NCI-H526 (cell line): ENCODE data around the gene MAML3.

Experiments
- DNase-seq, 2 experiments: peaks; one replicate each; lab custom pipeline; 2025; lab: John Stamatoyannopoulos, UW

MAML3 gene

GRCh38 chr4:139783741-139784484 lies 370.1 kb downstream of the MAML3 start:
- peak in 1 of 2 experiments; percentile 30 for DNase-seq

- peak in 1 of 2 experiments; percentile 24 for DNase-seq
Observed at GRCh38 chr4:139782926-139783522, 371.0 kb downstream of the MAML3 start.

- no peak for DNase-seq
Observed at GRCh38 chr4:139781066-139781465, 372.9 kb downstream of the MAML3 start.

GRCh38 chr4:139779691-139780090 lies 374.3 kb downstream of the MAML3 start:
- no peak for DNase-seq

GRCh38 chr4:139777757-139778156 lies 376.2 kb downstream of the MAML3 start:
- no peak for DNase-seq

DNA sequence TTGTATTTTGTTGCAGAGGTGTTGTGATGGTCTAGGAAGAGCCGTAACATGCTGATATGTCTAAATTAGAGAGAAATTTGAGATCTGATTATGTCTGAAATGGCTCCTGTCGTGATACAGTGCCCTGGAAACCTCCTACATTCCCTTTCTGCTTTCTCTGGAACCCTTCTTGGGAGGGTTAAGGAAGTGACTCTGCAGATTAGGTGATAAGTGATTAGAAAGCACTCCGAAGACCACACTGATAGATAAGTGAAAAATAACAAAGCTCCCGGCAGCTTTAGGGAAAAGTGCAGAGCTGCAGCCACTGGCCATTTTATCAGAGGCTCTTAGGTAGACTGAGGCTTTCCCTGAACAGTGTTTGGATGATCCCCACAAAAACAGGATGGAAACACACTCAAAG lies 377.7 kb downstream of the MAML3 start:
- no peak for DNase-seq

- no peak for DNase-seq
Observed at GRCh38 chr4:139774759-139775487, 379.1 kb downstream of the MAML3 start.

DNA sequence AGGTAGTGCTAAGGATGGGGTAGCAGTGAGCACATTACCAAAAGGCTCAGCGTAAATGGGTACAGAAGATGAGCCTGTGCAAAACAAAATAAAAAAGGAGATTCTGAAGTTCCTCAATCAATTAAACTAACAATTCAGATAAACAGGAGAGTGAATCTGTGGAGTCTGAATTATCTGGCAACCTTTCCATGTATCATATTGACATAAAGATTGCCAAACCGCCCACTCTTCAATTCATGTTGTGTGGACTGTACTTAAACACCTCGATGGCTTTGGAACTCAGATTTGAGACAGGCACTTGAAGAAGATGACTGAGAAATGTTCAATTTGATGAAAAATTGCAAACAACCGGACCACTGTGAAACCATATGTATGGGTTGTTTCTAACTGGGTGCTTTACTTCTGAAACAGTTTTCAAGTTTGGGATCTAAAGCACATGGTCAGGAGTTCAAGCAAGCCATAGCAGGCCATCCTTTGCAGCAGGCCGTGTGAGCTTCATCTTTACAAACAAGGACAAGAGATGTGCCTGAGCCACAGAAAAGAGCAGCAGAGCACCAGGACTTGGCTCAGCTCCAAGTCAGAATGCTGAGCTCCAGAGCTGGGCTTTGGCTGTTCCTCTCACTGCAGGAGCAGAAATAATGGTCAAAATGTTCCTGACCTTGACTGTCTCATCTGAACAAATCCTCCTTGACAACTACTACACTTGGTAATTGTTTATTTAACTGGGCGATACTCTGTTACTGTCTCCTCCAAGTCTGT lies 380.2 kb downstream of the MAML3 start:
- no peak for DNase-seq

GRCh38 chr4:139770361-139770760 lies 383.6 kb downstream of the MAML3 start:
- no peak for DNase-seq

GRCh38 chr4:139769364-139769763 lies 384.6 kb downstream of the MAML3 start:
- no peak for DNase-seq

- peak in 1 of 2 experiments; percentile 9 for DNase-seq
Observed at GRCh38 chr4:139768896-139769295, 385.1 kb downstream of the MAML3 start.

DNA sequence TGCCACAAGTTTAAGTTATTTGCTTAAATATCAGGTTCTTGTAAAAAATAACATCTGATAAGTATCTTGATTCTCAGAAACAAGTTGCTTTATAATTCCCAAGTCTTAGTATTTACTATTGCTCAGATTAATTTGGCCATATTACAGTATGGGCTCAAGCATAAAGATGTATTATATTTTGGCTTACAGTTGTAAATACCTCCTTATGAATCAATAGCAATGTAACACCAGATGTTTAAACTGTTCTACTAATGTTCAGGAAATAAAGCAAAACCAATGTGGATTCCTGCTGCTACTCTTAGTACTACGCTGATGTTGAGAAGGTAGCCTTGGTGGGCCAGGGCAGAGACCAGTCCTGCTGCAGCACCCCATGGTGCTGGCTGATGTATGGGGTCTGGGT lies 385.6 kb downstream of the MAML3 start:
- DNase-seq = no peak

- no peak for DNase-seq
Observed at GRCh38 chr4:139767585-139767984, 386.4 kb downstream of the MAML3 start.

DNA sequence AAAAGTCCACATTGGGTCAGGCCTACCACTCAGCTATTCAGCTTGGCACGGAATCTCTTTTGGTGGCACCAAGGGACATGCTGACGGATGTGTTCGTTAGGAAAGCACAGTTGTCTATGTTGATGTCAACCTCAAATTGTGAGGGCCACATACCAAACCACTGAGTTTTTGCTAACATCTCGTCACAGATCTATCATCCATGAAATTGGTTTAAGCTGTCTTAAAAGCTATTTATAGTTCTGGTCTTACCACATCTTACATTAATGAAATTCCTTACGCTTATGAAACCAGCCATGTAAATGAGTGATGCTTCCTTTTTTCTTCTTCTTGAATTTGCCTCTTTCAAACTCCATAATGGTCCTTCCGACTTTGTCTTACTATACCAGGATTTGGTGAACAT lies 386.8 kb downstream of the MAML3 start:
- DNase-seq = no peak

DNA sequence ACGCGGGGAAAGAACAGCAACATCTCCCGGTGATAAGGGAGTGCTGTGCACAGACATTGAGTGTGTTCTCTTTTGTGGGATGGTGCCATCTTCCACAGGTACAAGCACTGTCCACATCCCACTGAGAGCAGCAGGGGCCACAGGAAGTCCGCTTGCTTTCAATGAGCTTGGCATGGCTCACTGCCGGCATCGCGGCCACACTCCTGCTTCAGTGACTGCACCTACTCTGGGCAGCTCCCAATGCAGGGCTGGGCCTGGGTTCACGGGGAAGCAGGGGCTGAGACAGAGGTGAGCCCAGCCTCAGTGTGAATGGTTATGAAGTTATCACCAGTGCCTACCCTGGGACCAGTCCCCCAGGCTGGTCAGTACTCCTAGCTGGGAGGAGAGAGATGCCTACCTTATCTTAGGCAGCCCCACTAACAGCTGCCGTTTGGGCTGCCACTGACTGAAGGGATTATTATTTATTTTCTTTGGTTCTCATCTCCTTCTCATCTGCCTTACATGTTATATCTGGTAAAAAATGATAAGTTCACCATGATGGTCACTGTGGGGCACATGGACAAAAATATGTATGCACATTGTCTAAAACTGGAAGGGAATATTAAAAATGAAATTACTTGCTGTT lies 389.2 kb downstream of the MAML3 start:
- no peak for DNase-seq

DNA sequence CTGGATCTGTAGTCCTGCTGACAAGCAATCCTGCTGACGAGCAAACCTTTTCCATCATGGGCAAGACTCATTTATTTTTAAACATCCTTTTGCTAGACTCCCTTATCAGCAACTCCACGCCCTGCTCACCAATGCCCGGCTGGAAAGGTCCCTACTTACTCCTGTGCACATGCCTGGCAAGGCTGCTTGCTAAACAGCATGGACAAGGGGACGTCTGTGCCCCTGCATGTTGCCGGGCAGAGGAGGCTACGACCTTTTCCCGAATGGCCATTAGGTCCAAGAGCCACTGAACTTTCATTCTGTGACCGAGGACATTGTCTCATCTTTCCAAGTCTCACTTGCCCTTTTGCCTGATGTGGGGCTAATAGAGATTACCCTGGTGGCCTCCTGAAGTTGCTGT lies 389.8 kb downstream of the MAML3 start:
- DNase-seq = no peak

GRCh38 chr4:139763672-139764071 lies 390.3 kb downstream of the MAML3 start:
- DNase-seq = peak in 1 of 2 experiments; percentile 45

DNA sequence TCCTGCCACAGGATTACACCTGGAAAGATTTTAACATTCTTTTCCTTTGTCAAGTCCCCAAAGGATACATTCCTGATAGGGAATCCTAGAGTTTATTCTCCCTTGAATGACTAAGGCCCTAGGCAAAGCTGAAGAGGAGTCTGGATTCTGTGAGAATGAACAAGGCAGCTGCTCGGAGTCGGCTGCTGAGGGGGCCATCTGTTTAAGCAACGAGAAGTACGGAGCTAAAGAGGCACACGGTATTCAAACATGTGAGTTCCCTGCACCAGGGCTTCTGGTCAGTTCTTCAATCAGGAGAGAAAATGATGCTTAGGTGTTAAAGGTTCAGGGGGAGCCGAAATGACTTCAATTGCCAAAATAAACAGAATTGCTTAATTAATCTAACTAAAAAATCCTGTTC lies 390.8 kb downstream of the MAML3 start:
- DNase-seq = no peak

- no peak for DNase-seq
Observed at GRCh38 chr4:139762720-139763119, 391.3 kb downstream of the MAML3 start.

DNA sequence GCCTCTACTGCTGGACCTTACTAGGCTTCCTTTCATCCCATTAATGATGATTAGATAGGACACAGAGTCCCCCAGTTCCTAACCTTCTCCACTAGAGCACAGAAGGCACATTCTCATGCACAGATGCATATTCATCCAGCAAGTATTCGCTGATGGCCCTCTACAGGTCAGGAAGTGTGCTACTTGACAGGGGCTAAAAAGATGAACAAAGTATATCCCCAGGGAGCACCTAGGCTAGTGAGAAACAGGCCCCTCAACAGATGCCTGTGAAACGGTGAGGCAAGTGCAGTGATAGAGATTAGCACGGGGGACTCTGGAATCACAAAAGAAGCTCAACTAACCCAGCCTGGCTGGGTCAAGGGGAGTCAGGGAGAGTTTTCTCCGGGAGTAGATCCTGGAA lies 392.5 kb downstream of the MAML3 start:
- peak; percentile 62 for DNase-seq

DNA sequence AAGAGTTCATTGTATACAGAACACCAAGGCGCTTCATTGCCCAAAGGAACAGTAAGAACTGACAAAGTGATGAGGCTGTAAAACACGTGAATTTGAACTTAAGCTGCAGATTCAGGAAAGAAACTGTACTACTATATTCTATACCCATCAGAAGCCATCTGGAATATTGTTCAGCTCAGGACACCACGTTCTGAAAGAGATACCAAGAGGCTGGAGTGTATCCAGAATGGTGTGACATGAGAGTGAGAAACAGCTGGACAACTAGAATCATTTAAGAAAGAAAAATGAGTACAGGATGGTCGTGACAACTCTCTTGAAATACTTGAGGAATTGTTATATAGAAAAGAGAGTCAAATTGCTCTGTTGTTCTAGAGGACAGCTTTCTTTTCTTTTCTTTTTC lies 393.4 kb downstream of the MAML3 start:
- DNase-seq = no peak

DNA sequence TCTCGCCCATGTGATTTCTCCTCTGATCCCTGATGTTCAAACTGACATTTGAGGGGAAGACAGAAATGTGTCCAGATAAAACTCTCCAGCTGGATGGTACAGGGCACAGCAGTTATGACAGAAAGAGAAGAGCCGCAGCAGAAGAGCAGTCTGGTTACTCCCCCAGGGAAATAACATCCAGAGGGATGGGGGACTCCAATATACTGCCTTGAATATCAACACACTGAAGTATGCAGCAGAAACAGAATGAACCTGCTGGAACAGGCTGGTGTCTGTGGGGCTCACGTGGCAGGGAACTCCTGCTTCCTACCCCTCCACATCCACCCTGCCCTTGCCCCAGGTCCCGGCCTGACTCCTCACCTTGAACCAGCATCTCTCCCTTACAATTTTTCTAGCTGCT lies 394.9 kb downstream of the MAML3 start:
- no peak for DNase-seq
